DND-41 (cell line): ENCODE results near the gene RPUSD1.

Experiments
- CTCF ChIP-seq: IDR thresholded peaks from 2 replicates; pipeline ENCODE4 v1.5.1; 2012; ENCODE audit warnings: borderline replicate concordance, low read length, moderate library complexity, mild to moderate bottlenecking; ENCODE audit not compliant: poor library complexity, severe bottlenecking; ENCODE audit errors: extremely low read depth
- EZH2 ChIP-seq: IDR thresholded peaks from 3 replicates; pipeline ENCODE4 v1.6.1; 2012; ENCODE audit warnings: borderline replicate concordance, low read depth, mild to moderate bottlenecking, moderate library complexity, low read length, inconsistent platforms; ENCODE audit not compliant: severe bottlenecking

GRCh38 chr16:820748-821147 lies 32.6 kb upstream of the RPUSD1 start:
- TF ChIP-seq CTCF (no peak), EZH2 (no peak)
